ENCODE results near the gene AUNIP. TPM values are rescaled to one million over a fixed set of nuclear protein-coding genes. Genes with fewer than 3 reads are reported as not detected.

The AUNIP gene
- total and polyA plus RNA-seq, 2 of the 8 experiments (the other 6 are each of a cell fraction or from before 2014, with no cell fraction given) = 18.6 to 23.2 TPM

GRCh38 chr1:25898223-25899015 is 39.2 kb upstream of the AUNIP start (continued):
- TF ChIP-seq E2F6 (IDR thresholded peaks at IDR 0.05) (no peak), CTBP2 (IDR thresholded peaks at IDR 0.05; ENCODE audit: borderline replicate concordance, insufficient read depth, insufficient read length, low read length) (no peak), RBBP5 (IDR thresholded peaks at IDR 0.05; ENCODE audit: borderline replicate concordance, low read depth, low read length) (no peak), ZNF274 (IDR thresholded peaks at IDR 0.05; ENCODE audit: borderline replicate concordance, extremely low read depth, low read length) (no peak), EGR1 (IDR thresholded peaks at IDR 0.05; ENCODE audit: borderline replicate concordance, low read depth, low read length) (no peak), TEAD4 (IDR thresholded peaks at IDR 0.05; ENCODE audit: low read depth, low read length) (no peak)

All from H1 (cell line).